Neural progenitor cell (in vitro differentiated cells): Measurements from ENCODE around the gene HOXC5. TPM values are rescaled to one million over a fixed set of nuclear protein-coding genes. Genes with fewer than 3 reads are reported as not detected.

Experiments
- DNase-seq: peaks from one replicate; pipeline ENCODE4 v3.0.0-alpha.2; 2016; ENCODE audit warnings: low spot score
- H2AFZ ChIP-seq: fragments of 200-600 bp; sonication (generic); replicated peaks from 2 replicates; pipeline ENCODE4 v1.6.1; 2016; ENCODE audit warnings: antibody characterized with exemption
- H3F3A ChIP-seq: fragments of 200-600 bp; sonication (generic); 2 replicates; pipeline ENCODE4 v1.6.1; 2016; ENCODE audit warnings: antibody characterized with exemption, low read depth
- H3K27ac ChIP-seq: fragments of 200-600 bp; sonication (generic); 2 replicates; pipeline ENCODE4 v1.5.1; 2016; ENCODE audit warnings: mild to moderate bottlenecking
- H3K27me3 ChIP-seq: fragments of 200-600 bp; sonication (generic); 2 replicates; pipeline ENCODE4 v1.6.1; 2016; ENCODE audit warnings: mild to moderate bottlenecking, moderate library complexity
- H3K36me3 ChIP-seq: fragments of 200-600 bp; sonication (generic); 2 replicates; pipeline ENCODE4 v1.5.1; 2016
- H3K4me1 ChIP-seq: fragments of 200-600 bp; sonication (generic); 2 replicates; pipeline ENCODE4 v1.6.1; 2016; ENCODE audit warnings: mixed run types
- H3K4me2 ChIP-seq: fragments of 200-600 bp; sonication (generic); 2 replicates; pipeline ENCODE4 v1.6.1; 2016
- H3K4me3 ChIP-seq: fragments of 200-600 bp; sonication (generic); 2 replicates; pipeline ENCODE4 v1.5.1; 2016
- H3K79me2 ChIP-seq: fragments of 200-600 bp; sonication (generic); 2 replicates; pipeline ENCODE4 v1.6.1; 2016; ENCODE audit warnings: low read depth
- H3K9ac ChIP-seq: fragments of 200-600 bp; sonication (generic); 2 replicates; pipeline ENCODE4 v1.6.1; 2016
- H3K9me3 ChIP-seq: fragments of 200-600 bp; sonication (generic); 2 replicates; pipeline ENCODE4 v1.5.1; 2016; ENCODE audit warnings: low read depth
- H4K20me1 ChIP-seq: fragments of 200-600 bp; sonication (generic); 2 replicates; pipeline ENCODE4 v1.6.1; 2016; ENCODE audit warnings: low read depth
- H3K27ac Mint-ChIP-seq: 3 replicates; pipeline ENCODE4 v1.8.0; 2021; ENCODE audit warnings: mixed read lengths
- H3K27me3 Mint-ChIP-seq: 2 replicates; pipeline ENCODE4 v1.8.0; 2022; ENCODE audit warnings: low read depth, mild to moderate bottlenecking, inconsistent platforms, moderate library complexity, mixed read lengths; ENCODE audit not compliant: insufficient read depth
- H3K36me3 Mint-ChIP-seq: 3 replicates; pipeline ENCODE4 v1.8.0; 2021; ENCODE audit warnings: mixed read lengths
- H3K4me1 Mint-ChIP-seq: 3 replicates; pipeline ENCODE4 v1.8.0; 2021; ENCODE audit warnings: mixed read lengths
- H3K4me3 Mint-ChIP-seq: 3 replicates; pipeline ENCODE4 v1.8.0; 2021; ENCODE audit warnings: mild to moderate bottlenecking, moderate library complexity, mixed read lengths
- H3K9me3 Mint-ChIP-seq: 3 replicates; pipeline ENCODE4 v1.8.0; 2020; ENCODE audit warnings: mixed read lengths
- CTCF ChIP-seq: fragments of 200-600 bp; sonication (generic); IDR thresholded peaks from 2 replicates; pipeline ENCODE4 v1.5.1; 2017; ENCODE audit warnings: antibody characterized with exemption, mild to moderate bottlenecking
- EZH2 ChIP-seq: fragments of 200-600 bp; sonication (generic); IDR thresholded peaks from 2 replicates; pipeline ENCODE4 v1.6.1; 2017; ENCODE audit warnings: antibody characterized with exemption, mild to moderate bottlenecking, moderate library complexity
- EZH2phosphoT487 ChIP-seq: fragments of 200-600 bp; sonication (generic); IDR thresholded peaks from 2 replicates; pipeline ENCODE4 v1.6.1; 2017; ENCODE audit warnings: antibody characterized with exemption
- total RNA-seq: library from RNA; depleted of rRNA; stranded (reverse); fragments of >200 nt; gene quantifications from 2 replicates; pipeline ENCODE4 v1.2.3, GENCODE V29; 2015; ENCODE audit warnings: low replicate concordance

Gene HOXC5
- total RNA-seq, 1 donor from 2014 or later, result not detected

- no peak overlapping the region for H3K9ac ChIP-seq
Measured at GRCh38 chr12:54016051-54016450, 16.8 kb upstream of the HOXC5 start.

DNA sequence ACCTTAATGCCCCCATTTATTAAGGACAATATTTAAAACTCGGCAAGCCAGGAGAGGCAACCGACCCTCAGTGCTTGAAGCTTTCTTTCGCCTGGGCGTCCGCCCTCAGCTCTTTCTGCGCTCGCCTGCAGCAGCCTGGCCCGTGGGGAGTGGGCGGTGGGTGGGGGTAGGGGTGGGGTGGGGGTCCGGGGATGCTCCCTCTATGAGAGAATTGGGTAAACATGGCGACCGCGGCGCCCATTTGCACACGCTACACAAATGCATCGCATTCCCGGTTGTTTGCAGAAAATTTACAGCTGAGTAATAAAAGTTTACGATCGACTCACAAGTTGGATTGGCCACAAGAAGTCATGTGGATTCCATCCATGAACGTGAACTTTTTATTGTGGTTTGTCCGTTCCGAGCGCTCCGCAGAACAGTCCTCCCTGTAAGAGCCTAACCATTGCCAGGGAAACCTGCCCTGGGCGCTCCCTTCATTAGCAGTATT is 16.3 kb upstream of the HOXC5 start:
- Mint-ChIP-seq H3K27ac (no peak overlapping the region), H3K4me3 (no peak overlapping the region), H3K36me3 (no peaks in the 10 kb centered on the region), H3K4me1 (no peaks in the 10 kb centered on the region), H3K27me3 (peaks cover 89% of the 10 kb centered on the region), H3K9me3 (peaks cover 5% of the 10 kb centered on the region)
- H3K27ac ChIP-seq, result no peak overlapping the region
- H2AFZ ChIP-seq, result no peak overlapping the region
- no peak overlapping the region for H3K4me3 ChIP-seq
- no peak overlapping the region for H3K9ac ChIP-seq
- no peaks in the 10 kb centered on the region for H3F3A ChIP-seq
- no peak for DNase-seq
- no peaks in the 10 kb centered on the region for H3K4me1 ChIP-seq
- no peaks in the 10 kb centered on the region for H3K9me3 ChIP-seq
- H4K20me1 ChIP-seq, result peaks cover 78% of the 10 kb centered on the region
- TF ChIP-seq CTCF (no peak), EZH2phosphoT487 (no peak), EZH2 (no peak)
- no peak overlapping the region for H3K4me2 ChIP-seq
- no peaks in the 10 kb centered on the region for H3K79me2 ChIP-seq
- no peaks in the 10 kb centered on the region for H3K36me3 ChIP-seq
- peaks cover 100% of the 10 kb centered on the region for H3K27me3 ChIP-seq

More at GRCh38 chr12:54016051-54016450, 16.8 kb upstream of the HOXC5 start:
- peaks cover 5% of the 10 kb centered on the region for H3K9me3 Mint-ChIP-seq
- TF ChIP-seq CTCF, result no peak
- TF ChIP-seq EZH2, result no peak
- TF ChIP-seq EZH2phosphoT487, result no peak
- Histone ChIP-seq H3F3A (peaks cover 1% of the 10 kb centered on the region), H3K9me3 (no peaks in the 10 kb centered on the region), H3K27ac (no peak overlapping the region), H2AFZ (no peak overlapping the region), H3K4me3 (no peak overlapping the region), H3K79me2 (no peaks in the 10 kb centered on the region), H4K20me1 (peaks cover 79% of the 10 kb centered on the region), H3K4me1 (no peaks in the 10 kb centered on the region), H3K4me2 (no peak overlapping the region), H3K36me3 (no peaks in the 10 kb centered on the region), H3K27me3 (peaks cover 100% of the 10 kb centered on the region)
- no peak for DNase-seq
- no peak overlapping the region for H3K27ac Mint-ChIP-seq
- no peak overlapping the region for H3K4me3 Mint-ChIP-seq
- no peaks in the 10 kb centered on the region for H3K36me3 Mint-ChIP-seq
- H3K27me3 Mint-ChIP-seq, result peaks cover 89% of the 10 kb centered on the region
- no peaks in the 10 kb centered on the region for H3K4me1 Mint-ChIP-seq

DNA sequence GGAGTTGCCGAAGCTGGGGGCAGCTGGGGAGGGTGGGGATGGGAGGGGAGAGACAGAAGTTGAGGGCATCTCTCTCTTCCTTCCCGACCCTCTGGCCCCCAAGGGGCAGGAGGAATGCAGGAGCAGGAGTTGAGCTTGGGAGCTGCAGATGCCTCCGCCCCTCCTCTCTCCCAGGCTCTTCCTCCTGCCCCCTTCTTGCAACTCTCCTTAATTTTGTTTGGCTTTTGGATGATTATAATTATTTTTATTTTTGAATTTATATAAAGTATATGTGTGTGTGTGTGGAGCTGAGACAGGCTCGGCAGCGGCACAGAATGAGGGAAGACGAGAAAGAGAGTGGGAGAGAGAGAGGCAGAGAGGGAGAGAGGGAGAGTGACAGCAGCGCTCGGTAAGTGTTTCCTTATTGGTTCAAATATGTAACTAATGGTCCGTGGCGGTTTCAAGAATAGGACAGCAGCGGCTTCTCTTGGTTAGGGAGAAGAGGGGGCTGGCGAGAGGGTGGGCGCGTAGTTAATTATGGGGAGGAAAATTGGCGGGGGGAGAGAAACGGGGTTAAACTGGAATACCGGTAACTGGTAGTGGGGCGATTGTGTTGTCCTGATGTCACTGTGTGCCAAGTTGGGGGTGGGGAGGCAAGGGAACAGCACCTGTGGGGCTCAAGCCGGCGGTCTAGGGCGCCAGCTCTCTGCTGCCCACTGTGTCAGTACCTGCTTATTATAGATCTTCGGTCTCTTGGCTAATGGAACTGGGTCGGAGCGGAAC is 15.6 kb upstream of the HOXC5 start:
- H3K27ac Mint-ChIP-seq, result no peak overlapping the region
- no peaks in the 10 kb centered on the region for H3K36me3 ChIP-seq
- H3F3A ChIP-seq, result no peaks in the 10 kb centered on the region

More for the DNA sequence above, 15.6 kb upstream of the HOXC5 start:
- Histone ChIP-seq H3K4me3 (peak overlapping the region; percentile 39), H3K79me2 (no peaks in the 10 kb centered on the region), H3K4me2 (peak overlapping the region; percentile 73), H3K27ac (no peak overlapping the region), H3K27me3 (peaks cover 100% of the 10 kb centered on the region), H3K4me1 (no peaks in the 10 kb centered on the region), H2AFZ (no peak overlapping the region), H3K9ac (no peak overlapping the region), H4K20me1 (peaks cover 82% of the 10 kb centered on the region), H3K9me3 (no peaks in the 10 kb centered on the region)
- Mint-ChIP-seq H3K4me3 (peak overlapping the region; percentile 74), H3K9me3 (peaks cover 5% of the 10 kb centered on the region), H3K4me1 (no peaks in the 10 kb centered on the region), H3K27me3 (peaks cover 89% of the 10 kb centered on the region), H3K36me3 (no peaks in the 10 kb centered on the region)
- peak; percentile 41 for DNase-seq
- TF ChIP-seq CTCF (no peak), EZH2phosphoT487 (peak; percentile 75), EZH2 (peak; percentile 93)
